Caco-2 (cell line): ENCODE data around the gene VASH1. TPM values are rescaled to one million over a fixed set of nuclear protein-coding genes. Genes with fewer than 3 reads are reported as not detected.

Experiments
- BruUV-seq: library from RNA; stranded (reverse); fragments of 400-500 nt; replicated peaks from 2 replicates; lab custom pipeline; 2021; lab: Mats Ljungman, UMichigan
- CTCF ChIA-PET: fragments of 300-600 bp; sonication (Branson Sonifier 250); formaldehyde crosslinking; loops from one replicate; lab custom pipeline; 2022; ENCODE audit warnings: antibody characterized with exemption; lab: Charles Lee
- POLR2A ChIA-PET: fragments of 300-600 bp; sonication (Branson Sonifier 250); formaldehyde crosslinking; loops from one replicate; lab custom pipeline; 2022; ENCODE audit warnings: antibody characterized with exemption; lab: Charles Lee
- DNase-seq, 2 experiments: peaks; one replicate each; pipeline versions ENCODE4 v3.0.0 to v3.0.0-alpha.2; 2020 to 2022
- H3K27me3 ChIP-seq: replicated peaks from 2 replicates; pipeline ENCODE4 v1.6.0; 2011; ENCODE audit warnings: low read length; ENCODE audit not compliant: control insufficient read depth, insufficient read depth
- H3K36me3 ChIP-seq: 2 replicates; pipeline ENCODE4 v1.5.1; 2011; ENCODE audit warnings: low read length; ENCODE audit not compliant: control insufficient read depth, insufficient read depth
- H3K4me1 ChIP-seq: fragments of 250-450 bp; sonication (Bioruptor Pico); 2 replicates; pipeline ENCODE4 v1.5.1; 2020; ENCODE audit warnings: mild to moderate bottlenecking
- H3K4me3 ChIP-seq: 2 replicates; pipeline ENCODE4 v1.5.1; 2011; ENCODE audit warnings: low read depth, mild to moderate bottlenecking, control low read depth, low read length
- H3K9me3 ChIP-seq: fragments of 250-450 bp; sonication (Bioruptor Pico); 2 replicates; pipeline ENCODE4 v1.5.1; 2020; ENCODE audit warnings: mild to moderate bottlenecking, moderate library complexity
- H3K27ac Mint-ChIP-seq: one replicate; pipeline ENCODE4 v1.8.0; 2022; ENCODE audit warnings: mixed read lengths; ENCODE audit not compliant: unreplicated experiment
- H3K27me3 Mint-ChIP-seq: one replicate; pipeline ENCODE4 v1.8.0; 2022; ENCODE audit warnings: mixed read lengths; ENCODE audit not compliant: insufficient read depth, unreplicated experiment
- H3K36me3 Mint-ChIP-seq: one replicate; pipeline ENCODE4 v1.8.0; 2022; ENCODE audit warnings: mild to moderate bottlenecking, mixed read lengths; ENCODE audit not compliant: insufficient read depth, unreplicated experiment
- H3K4me1 Mint-ChIP-seq: one replicate; pipeline ENCODE4 v1.8.0; 2022; ENCODE audit warnings: low read depth, mixed read lengths; ENCODE audit not compliant: unreplicated experiment
- H3K4me3 Mint-ChIP-seq: one replicate; pipeline ENCODE4 v1.8.0; 2022; ENCODE audit warnings: mild to moderate bottlenecking, moderate library complexity, mixed read lengths; ENCODE audit not compliant: unreplicated experiment
- H3K9me3 Mint-ChIP-seq: one replicate; pipeline ENCODE4 v1.8.0; 2022; ENCODE audit warnings: mixed read lengths; ENCODE audit not compliant: unreplicated experiment
- intact Hi-C: fragments of 100-400 bp; cut with micrococcal nuclease; formaldehyde crosslinking; loops from one replicate; pipeline ENCODE4 v1.10.0; 2022; ENCODE audit not compliant: unreplicated experiment
- total RNA-seq: library from RNA; stranded (reverse); gene quantifications from 2 replicates; pipeline ENCODE4 v1.2.3, GENCODE V29; 2022
- TF ChIP-seq, protein P1 (sequence below), 2 experiments: fragments of 200-600 bp in 1 of 2; IDR thresholded peaks; 1 replicate in 1 of 2; 2 replicates in 1 of 2; pipeline versions ENCODE4 v1.5.1 to v1.8.0; 2011 to 2022; ENCODE audit warnings: antibody characterized with exemption in 1 of 2, control low read depth in 1 of 2, inconsistent platforms in 1 of 2, low read depth in 1 of 2, low read length in 1 of 2, mild to moderate bottlenecking in 1 of 2, moderate library complexity in 1 of 2; ENCODE audit not compliant: insufficient read depth in 1 of 2, severe bottlenecking in 1 of 2, unreplicated experiment in 1 of 2

The VASH1 gene
- total RNA-seq, 1 experiment from 2014 or later = 0.18 TPM

DNA sequence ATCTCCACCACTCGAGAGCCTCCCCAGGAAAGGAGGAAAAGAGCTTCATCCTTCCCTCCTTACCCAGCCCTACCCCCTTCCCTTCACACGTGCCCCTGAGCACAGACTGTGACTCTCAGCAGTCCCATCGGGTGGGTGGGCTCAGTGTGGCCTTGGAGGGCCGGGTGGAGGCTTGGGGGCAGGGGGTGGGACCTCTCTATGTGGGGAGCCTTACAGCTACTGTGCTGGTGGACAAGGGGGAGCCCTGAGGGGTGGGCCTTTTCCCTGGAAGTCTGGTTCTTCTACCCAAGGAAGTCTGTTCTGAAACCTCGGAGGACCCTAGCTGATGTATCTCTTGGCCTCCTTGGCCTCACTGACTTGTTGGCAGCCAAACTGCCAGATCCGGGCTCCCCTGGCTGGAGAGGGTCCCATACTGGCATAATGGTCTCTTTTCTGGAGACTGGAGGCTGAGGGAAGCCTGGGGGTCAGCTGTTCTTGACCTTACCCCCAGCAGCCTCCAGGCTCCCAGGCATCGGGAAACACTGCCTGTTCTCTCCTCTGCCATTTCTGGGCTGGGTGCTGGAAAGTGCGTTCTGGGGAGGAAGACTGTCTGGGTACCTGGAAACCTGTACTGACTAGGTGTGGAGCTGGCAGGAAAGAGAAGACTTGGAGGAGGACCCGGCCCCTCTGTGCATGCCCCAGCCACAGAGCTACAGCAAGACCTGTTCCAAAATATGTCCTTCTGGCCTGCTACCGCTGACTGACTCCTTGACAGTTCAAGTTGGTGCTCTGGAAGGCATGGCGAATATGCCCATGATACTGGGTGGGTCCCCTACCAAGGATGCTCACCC lies 7.6 kb downstream of the VASH1 start:
- peaks cover 5% of the 10 kb centered on the region for H3K27me3 Mint-ChIP-seq
- no peak overlapping the region for H3K4me3 Mint-ChIP-seq
- Histone ChIP-seq H3K27me3 (peaks cover 2% of the 10 kb centered on the region), H3K36me3 (no peaks in the 10 kb centered on the region), H3K4me1 (no peaks in the 10 kb centered on the region), H3K9me3 (no peaks in the 10 kb centered on the region), H3K4me3 (no peak overlapping the region)
- H3K9me3 Mint-ChIP-seq = no peaks in the 10 kb centered on the region
- H3K4me1 Mint-ChIP-seq = no peaks in the 10 kb centered on the region
- ChIA-PET CTCF (interaction anchor here (0.6 to 1.2 kb wide), 2 partner anchors 16 to 59 kb away, joined by 3 read pairs; no protein-coding TSS in a partner anchor), POLR2A (no interaction called here)
- no peaks in the 10 kb centered on the region for H3K36me3 Mint-ChIP-seq
- no TSS peak for BruUV-seq
- H3K27ac Mint-ChIP-seq = no peak overlapping the region
- intact Hi-C loops = no loop called here
- TF ChIP-seq, protein P1, sequence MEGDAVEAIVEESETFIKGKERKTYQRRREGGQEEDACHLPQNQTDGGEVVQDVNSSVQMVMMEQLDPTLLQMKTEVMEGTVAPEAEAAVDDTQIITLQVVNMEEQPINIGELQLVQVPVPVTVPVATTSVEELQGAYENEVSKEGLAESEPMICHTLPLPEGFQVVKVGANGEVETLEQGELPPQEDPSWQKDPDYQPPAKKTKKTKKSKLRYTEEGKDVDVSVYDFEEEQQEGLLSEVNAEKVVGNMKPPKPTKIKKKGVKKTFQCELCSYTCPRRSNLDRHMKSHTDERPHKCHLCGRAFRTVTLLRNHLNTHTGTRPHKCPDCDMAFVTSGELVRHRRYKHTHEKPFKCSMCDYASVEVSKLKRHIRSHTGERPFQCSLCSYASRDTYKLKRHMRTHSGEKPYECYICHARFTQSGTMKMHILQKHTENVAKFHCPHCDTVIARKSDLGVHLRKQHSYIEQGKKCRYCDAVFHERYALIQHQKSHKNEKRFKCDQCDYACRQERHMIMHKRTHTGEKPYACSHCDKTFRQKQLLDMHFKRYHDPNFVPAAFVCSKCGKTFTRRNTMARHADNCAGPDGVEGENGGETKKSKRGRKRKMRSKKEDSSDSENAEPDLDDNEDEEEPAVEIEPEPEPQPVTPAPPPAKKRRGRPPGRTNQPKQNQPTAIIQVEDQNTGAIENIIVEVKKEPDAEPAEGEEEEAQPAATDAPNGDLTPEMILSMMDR (IDR thresholded peaks at IDR 0.05; ENCODE audit: insufficient read depth in 1 of 2, low read depth in 1 of 2, low read length in 1 of 2, severe bottlenecking in 1 of 2, unreplicated experiment in 1 of 2) = no peak
- no peak for DNase-seq

DNA sequence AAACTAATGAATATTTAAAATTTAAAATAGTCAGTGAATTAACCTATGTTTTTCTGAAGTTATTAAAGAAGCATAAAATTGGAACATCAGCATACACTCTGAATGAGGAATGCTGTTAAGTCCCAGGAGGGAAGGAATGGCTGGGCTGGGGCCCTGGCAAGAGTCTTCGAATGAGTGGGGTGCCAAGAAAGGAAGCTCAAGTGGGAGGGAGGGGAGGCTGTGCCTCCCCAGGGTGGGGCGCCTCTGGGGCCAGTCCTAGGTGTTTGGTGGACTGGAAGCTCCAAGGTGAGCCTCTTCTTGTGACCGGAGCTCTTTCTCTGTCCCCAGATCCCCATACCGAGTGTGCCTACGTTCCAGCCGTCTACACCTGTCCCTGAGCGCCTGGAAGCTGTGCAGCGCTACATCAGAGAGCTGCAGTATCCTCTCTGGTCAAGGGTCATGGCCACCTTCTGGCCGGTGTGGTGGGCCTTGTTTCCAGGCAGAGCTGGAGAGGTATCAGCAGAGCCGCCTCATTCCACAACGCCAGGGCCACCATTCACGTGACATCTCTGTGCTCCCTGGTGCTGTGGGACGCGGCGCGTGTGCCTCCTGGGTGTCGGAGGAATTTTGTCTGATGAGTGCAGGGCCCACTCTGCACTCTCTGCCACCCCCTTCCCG lies 8.5 kb downstream of the VASH1 start:
- H3K9me3 Mint-ChIP-seq = no peaks in the 10 kb centered on the region
- intact Hi-C loops = no loop called here
- Histone ChIP-seq H3K9me3 (no peaks in the 10 kb centered on the region), H3K27me3 (peaks cover 2% of the 10 kb centered on the region), H3K36me3 (no peaks in the 10 kb centered on the region), H3K4me1 (no peaks in the 10 kb centered on the region), H3K4me3 (no peak overlapping the region)
- no TSS peak for BruUV-seq
- H3K36me3 Mint-ChIP-seq = no peaks in the 10 kb centered on the region
- DNase-seq = no peak
- H3K27me3 Mint-ChIP-seq = peaks cover 4% of the 10 kb centered on the region
- POLR2A ChIA-PET = no interaction called here
- no peak overlapping the region for H3K27ac Mint-ChIP-seq
- CTCF ChIA-PET = interaction anchor here (1.2 kb wide), 1 partner anchor 60 kb away, joined by 3 read pairs; no protein-coding TSS in a partner anchor
- no peaks in the 10 kb centered on the region for H3K4me1 Mint-ChIP-seq
- TF ChIP-seq, protein P1 (IDR thresholded peaks at IDR 0.05; ENCODE audit: insufficient read depth in 1 of 2, low read depth in 1 of 2, low read length in 1 of 2, severe bottlenecking in 1 of 2, unreplicated experiment in 1 of 2) = no peak
- H3K4me3 Mint-ChIP-seq = no peak overlapping the region

DNA sequence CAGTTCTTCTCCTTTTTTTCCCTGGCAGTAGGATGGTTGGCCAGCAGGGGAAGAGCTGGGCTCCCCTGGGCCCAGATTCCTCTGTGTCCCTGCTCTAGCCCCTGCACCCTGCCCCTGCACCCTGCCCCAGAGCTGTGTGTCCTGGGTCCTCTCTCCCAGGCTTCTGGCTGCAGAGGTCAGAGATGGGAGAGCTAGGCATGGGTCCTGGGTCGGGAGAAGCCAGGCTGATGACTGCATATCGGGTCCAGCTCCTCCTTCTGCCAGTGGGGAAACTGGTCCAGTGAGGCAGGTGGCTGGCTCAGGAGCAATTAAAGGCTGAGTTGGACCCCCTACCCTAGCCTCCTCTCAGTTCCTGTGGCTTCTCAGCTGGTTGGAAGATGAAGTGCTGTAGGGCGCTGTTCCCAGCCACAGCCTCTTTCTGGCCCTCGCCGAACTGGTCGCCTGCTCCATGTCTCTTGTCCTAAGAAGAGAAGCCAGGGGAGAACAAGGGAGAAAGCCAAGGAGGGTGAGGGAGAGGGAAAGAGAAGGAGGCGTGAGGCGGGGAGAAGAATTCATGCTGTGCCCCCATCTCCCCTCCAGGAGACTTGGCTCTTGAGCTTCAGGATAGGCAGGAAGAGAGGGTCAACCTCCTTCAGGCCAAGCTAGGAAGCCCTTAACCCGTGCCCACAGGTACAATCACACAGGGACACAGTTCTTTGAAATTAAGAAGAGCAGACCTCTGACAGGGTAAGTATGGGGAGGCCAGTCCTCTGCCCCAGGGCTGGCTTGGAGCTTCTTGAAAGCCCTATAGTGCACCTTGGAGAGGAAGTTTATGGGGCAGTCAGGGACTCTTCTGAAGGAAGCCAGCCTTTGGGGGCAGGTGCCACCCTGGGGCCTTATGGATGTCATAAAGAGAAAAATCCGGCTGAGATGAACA lies 9.5 kb downstream of the VASH1 start:
- CTCF ChIA-PET = interaction anchor here (1.0 kb wide), 1 partner anchor 11 kb away, joined by 3 read pairs; no protein-coding TSS in a partner anchor

More for the DNA sequence above, 9.5 kb downstream of the VASH1 start:
- BruUV-seq = no TSS peak
- H3K9me3 ChIP-seq = no peaks in the 10 kb centered on the region
- POLR2A ChIA-PET = no interaction called here
- peaks cover 2% of the 10 kb centered on the region for H3K27me3 ChIP-seq
- TF ChIP-seq, protein P1 (IDR thresholded peaks at IDR 0.05; ENCODE audit: insufficient read depth in 1 of 2, low read depth in 1 of 2, low read length in 1 of 2, severe bottlenecking in 1 of 2, unreplicated experiment in 1 of 2) = no peak
- H3K9me3 Mint-ChIP-seq = no peaks in the 10 kb centered on the region
- H3K27me3 Mint-ChIP-seq = peaks cover 3% of the 10 kb centered on the region
- H3K4me3 ChIP-seq = no peak overlapping the region
- H3K4me3 Mint-ChIP-seq = no peak overlapping the region
- H3K27ac Mint-ChIP-seq = no peak overlapping the region
- H3K36me3 ChIP-seq = no peaks in the 10 kb centered on the region
- no peaks in the 10 kb centered on the region for H3K36me3 Mint-ChIP-seq
- no peaks in the 10 kb centered on the region for H3K4me1 Mint-ChIP-seq
- H3K4me1 ChIP-seq = no peaks in the 10 kb centered on the region
- intact Hi-C loops = no loop called here
- no peak for DNase-seq
